Upper lobe of left lung (tissue), 6 donors: ENCODE results near the gene UBR2. TPM values are rescaled to one million over a fixed set of nuclear protein-coding genes. Genes with fewer than 3 reads are reported as not detected.
"Not testable (repeated sequence)": the region's sequence is repeated elsewhere in the genome, so short reads cannot be mapped to it uniquely, and the experiment has no call there.

ENCODE experiments used
- ATAC-seq, 2 donors: fragments of 200-7000 bp; cut with Tn5 transposase; one replicate each; pipeline ENCODE4 v1.9.1; 2022; ENCODE audit warnings: mild to moderate bottlenecking in 2 of 2, moderate library complexity in 2 of 2; ENCODE audit not compliant: low FRiP score in 2 of 2
- DNase-seq, 2 donors: peaks; one replicate each; pipeline ENCODE4 v3.0.0-alpha.2; 2019 to 2020
- H3K27ac ChIP-seq, 4 donors: fragments of 200-600 bp; sonication (generic); one replicate each; pipeline ENCODE4 v1.5.1; 2016 to 2019
- H3K27me3 ChIP-seq, 4 donors: fragments of 200-600 bp; sonication (generic); one replicate each; pipeline ENCODE4 v1.5.1; 2017 to 2019
- H3K36me3 ChIP-seq, 4 donors: fragments of 200-600 bp; sonication (generic); one replicate each; pipeline ENCODE4 v1.5.1; 2016 to 2019
- H3K4me1 ChIP-seq, 4 donors: fragments of 200-600 bp; sonication (generic); one replicate each; pipeline ENCODE4 v1.5.1; 2018 to 2019
- H3K4me3 ChIP-seq, 4 donors: fragments of 200-600 bp; sonication (generic); one replicate each; pipeline ENCODE4 v1.5.1; 2017 to 2019; ENCODE audit warnings: mild to moderate bottlenecking in 2 of 4, moderate library complexity in 1 of 4
- H3K9me3 ChIP-seq, 4 donors: fragments of 200-600 bp; sonication (generic); one replicate each; pipeline ENCODE4 v1.5.1; 2018 to 2019
- CTCF ChIP-seq, 6 experiments: fragments of 450-650 bp in 4 of 6; fragments of 200-600 bp in 2 of 6; sonication (generic) in 2 of 6; IDR thresholded peaks; one replicate each; pipeline ENCODE4 v1.5.1; 2016 to 2019; ENCODE audit warnings: antibody characterized with exemption in 6 of 6
- EP300 ChIP-seq, 4 donors: sonication (generic); formaldehyde crosslinking; IDR thresholded peaks; one replicate each; pipeline ENCODE4 v1.5.1; 2017; ENCODE audit warnings: antibody characterized with exemption in 4 of 4, control low read depth in 2 of 4
- POLR2A ChIP-seq, 4 donors: fragments of 450-650 bp; IDR thresholded peaks; one replicate each; pipeline ENCODE4 v1.5.1; 2016 to 2017; ENCODE audit warnings: antibody characterized with exemption in 4 of 4, mild to moderate bottlenecking in 2 of 4
- POLR2AphosphoS5 ChIP-seq, 2 donors: sonication (generic); formaldehyde crosslinking; IDR thresholded peaks; one replicate each; pipeline ENCODE4 v1.5.1; 2017; ENCODE audit warnings: antibody characterized with exemption in 2 of 2
- WGBS, 2 donors: methylation state at CpG; one replicate each; pipeline ENCODE4 v1.1.5; 2017 to 2018; 5-methylcytosine and 5-hydroxymethylcytosine counted together
- total RNA-seq, 6 donors: library from RNA; depleted of rRNA in 4 of 6; stranded (reverse); fragments of >200 nt in 4 of 6; gene quantifications; one replicate each; pipeline versions ENCODE4 v1.1.0 to v1.2.1, GENCODE V29; 2016 to 2021
- donor health status: DM: no; HTN: no; CAD: no; lungs with moderate emphysema.
- donor health status: DM: no; HTN: yes; CAD: no; lungs with severe emphysema.

Gene UBR2
- total RNA-seq, 6 donors from 2014 or later, result 20.3 to 44.3 (median 32.8) TPM

- Histone ChIP-seq H3K36me3 (peaks cover 0 to 17% (median 4%) of the 10 kb centered on the region in 4 donors), H3K4me1 (peaks cover 0 to 15% (median 7%) of the 10 kb centered on the region in 4 donors), H3K27ac (no peak overlapping the region), H3K9me3 (no peaks in the 10 kb centered on the region), H3K27me3 (no peaks in the 10 kb centered on the region), H3K4me3 (no peak overlapping the region)
- TF ChIP-seq EP300 (IDR thresholded peaks at IDR 0.05), result no peak
- TF ChIP-seq POLR2AphosphoS5 (IDR thresholded peaks at IDR 0.05), result no peak
- WGBS, 2 donors, result 81 to 83% methylated on average over 11 to 13 of the region's 13 CpGs
- ATAC-seq (no peak), DNase-seq (no peak)
Observed at GRCh38 chr6:42698217-42698616, 134.4 kb downstream of the UBR2 start.

GRCh38 chr6:42702200-42702599 is 138.4 kb downstream of the UBR2 start:
- TF ChIP-seq CTCF (IDR thresholded peaks at IDR 0.05) (no peak), EP300 (IDR thresholded peaks at IDR 0.05) (no peak), POLR2A (IDR thresholded peaks at IDR 0.05) (no peak)
- ATAC-seq (no peak), DNase-seq (no peak)
- Histone ChIP-seq H3K27ac (no peak overlapping the region), H3K27me3 (no peaks in the 10 kb centered on the region), H3K4me3 (no peak overlapping the region), H3K4me1 (no peaks in the 10 kb centered on the region), H3K9me3 (no peaks in the 10 kb centered on the region), H3K36me3 (no peaks in the 10 kb centered on the region)
- WGBS, 2 donors, result 79 to 91% methylated on average over 2 of the region's 2 CpGs

- not testable (repeated sequence) for H3K27me3 ChIP-seq, H3K4me1 ChIP-seq, H3K4me3 ChIP-seq, DNase-seq, H3K9me3 ChIP-seq, ATAC-seq, H3K36me3 ChIP-seq, H3K27ac ChIP-seq
- 96 to 98% methylated on average over 3 of the region's 3 CpGs for WGBS, 2 donors
Observed at GRCh38 chr6:42702786-42703185, 139.0 kb downstream of the UBR2 start.

GRCh38 chr6:42704251-42704936 is 140.6 kb downstream of the UBR2 start:
- Histone ChIP-seq H3K27me3 (no peaks in the 10 kb centered on the region), H3K9me3 (no peaks in the 10 kb centered on the region), H3K36me3 (no peaks in the 10 kb centered on the region), H3K4me3 (peak overlapping the region in 1 of 4 donors; percentile 15), H3K27ac (no peak overlapping the region), H3K4me1 (no peaks in the 10 kb centered on the region)
- ATAC-seq (peak in 1 of 2 donors; percentile 53), DNase-seq (no peak)
- 43 to 73% methylated on average over 21 to 22 of the region's 24 CpGs for WGBS, 2 donors
- TF ChIP-seq POLR2AphosphoS5 (IDR thresholded peaks at IDR 0.05) (no peak), EP300 (IDR thresholded peaks at IDR 0.05) (no peak), POLR2A (IDR thresholded peaks at IDR 0.05) (no peak), CTCF (IDR thresholded peaks at IDR 0.05) (no peak)

- Histone ChIP-seq H3K27ac (no peak overlapping the region), H3K4me1 (no peaks in the 10 kb centered on the region), H3K9me3 (no peaks in the 10 kb centered on the region), H3K4me3 (no peak overlapping the region), H3K27me3 (no peaks in the 10 kb centered on the region), H3K36me3 (no peaks in the 10 kb centered on the region)
- no peak for TF ChIP-seq EP300 (IDR thresholded peaks at IDR 0.05)
- TF ChIP-seq POLR2AphosphoS5 (IDR thresholded peaks at IDR 0.05), result no peak
- no peak for TF ChIP-seq POLR2A (IDR thresholded peaks at IDR 0.05)
- TF ChIP-seq CTCF (IDR thresholded peaks at IDR 0.05), result no peak
- ATAC-seq (no peak), DNase-seq (no peak)
- 73 to 100% methylated on average over 2 to 3 of the region's 4 CpGs for WGBS, 2 donors
Observed at GRCh38 chr6:42704937-42705374, 141.1 kb downstream of the UBR2 start.

GRCh38 chr6:42707595-42707994 is 143.8 kb downstream of the UBR2 start:
- H3K36me3 ChIP-seq, result no peaks in the 10 kb centered on the region
- ATAC-seq (no peak), DNase-seq (no peak)
- H3K27me3 ChIP-seq, result no peaks in the 10 kb centered on the region
- 96 to 98% methylated on average over 6 to 7 of the region's 7 CpGs for WGBS, 2 donors
- peaks cover 0 to 5% (median 0%) of the 10 kb centered on the region in 4 donors for H3K9me3 ChIP-seq
- H3K27ac ChIP-seq, result no peak overlapping the region
- TF ChIP-seq POLR2AphosphoS5 (IDR thresholded peaks at IDR 0.05), result no peak
- H3K4me1 ChIP-seq, result no peaks in the 10 kb centered on the region
- H3K4me3 ChIP-seq, result no peak overlapping the region
